Caco-2 (cell line): ENCODE data around the gene FBXO24. TPM values are rescaled to one million over a fixed set of nuclear protein-coding genes. Genes with fewer than 3 reads are reported as not detected.

Experiments
- BruUV-seq: library from RNA; stranded (reverse); fragments of 400-500 nt; replicated peaks from 2 replicates; lab custom pipeline; 2021; lab: Mats Ljungman, UMichigan
- CTCF ChIA-PET: fragments of 300-600 bp; sonication (Branson Sonifier 250); formaldehyde crosslinking; loops from one replicate; lab custom pipeline; 2022; ENCODE audit warnings: antibody characterized with exemption; lab: Charles Lee
- POLR2A ChIA-PET: fragments of 300-600 bp; sonication (Branson Sonifier 250); formaldehyde crosslinking; loops from one replicate; lab custom pipeline; 2022; ENCODE audit warnings: antibody characterized with exemption; lab: Charles Lee
- DNase-seq, 2 experiments: peaks; one replicate each; pipeline versions ENCODE4 v3.0.0 to v3.0.0-alpha.2; 2020 to 2022
- H3K27me3 ChIP-seq: replicated peaks from 2 replicates; pipeline ENCODE4 v1.6.0; 2011; ENCODE audit warnings: low read length; ENCODE audit not compliant: control insufficient read depth, insufficient read depth
- H3K36me3 ChIP-seq: 2 replicates; pipeline ENCODE4 v1.5.1; 2011; ENCODE audit warnings: low read length; ENCODE audit not compliant: control insufficient read depth, insufficient read depth
- H3K4me1 ChIP-seq: fragments of 250-450 bp; sonication (Bioruptor Pico); 2 replicates; pipeline ENCODE4 v1.5.1; 2020; ENCODE audit warnings: mild to moderate bottlenecking
- H3K4me3 ChIP-seq: 2 replicates; pipeline ENCODE4 v1.5.1; 2011; ENCODE audit warnings: low read depth, mild to moderate bottlenecking, control low read depth, low read length
- H3K9me3 ChIP-seq: fragments of 250-450 bp; sonication (Bioruptor Pico); 2 replicates; pipeline ENCODE4 v1.5.1; 2020; ENCODE audit warnings: mild to moderate bottlenecking, moderate library complexity
- H3K27ac Mint-ChIP-seq: one replicate; pipeline ENCODE4 v1.8.0; 2022; ENCODE audit warnings: mixed read lengths; ENCODE audit not compliant: unreplicated experiment
- H3K27me3 Mint-ChIP-seq: one replicate; pipeline ENCODE4 v1.8.0; 2022; ENCODE audit warnings: mixed read lengths; ENCODE audit not compliant: insufficient read depth, unreplicated experiment
- H3K36me3 Mint-ChIP-seq: one replicate; pipeline ENCODE4 v1.8.0; 2022; ENCODE audit warnings: mild to moderate bottlenecking, mixed read lengths; ENCODE audit not compliant: insufficient read depth, unreplicated experiment
- H3K4me1 Mint-ChIP-seq: one replicate; pipeline ENCODE4 v1.8.0; 2022; ENCODE audit warnings: low read depth, mixed read lengths; ENCODE audit not compliant: unreplicated experiment
- H3K4me3 Mint-ChIP-seq: one replicate; pipeline ENCODE4 v1.8.0; 2022; ENCODE audit warnings: mild to moderate bottlenecking, moderate library complexity, mixed read lengths; ENCODE audit not compliant: unreplicated experiment
- H3K9me3 Mint-ChIP-seq: one replicate; pipeline ENCODE4 v1.8.0; 2022; ENCODE audit warnings: mixed read lengths; ENCODE audit not compliant: unreplicated experiment
- CTCF ChIP-seq, 2 experiments: fragments of 200-600 bp in 1 of 2; IDR thresholded peaks; 1 replicate in 1 of 2; 2 replicates in 1 of 2; pipeline versions ENCODE4 v1.5.1 to v1.8.0; 2011 to 2022; ENCODE audit warnings: antibody characterized with exemption in 1 of 2, control low read depth in 1 of 2, inconsistent platforms in 1 of 2, low read depth in 1 of 2, low read length in 1 of 2, mild to moderate bottlenecking in 1 of 2, moderate library complexity in 1 of 2; ENCODE audit not compliant: insufficient read depth in 1 of 2, severe bottlenecking in 1 of 2, unreplicated experiment in 1 of 2
- intact Hi-C: fragments of 100-400 bp; cut with micrococcal nuclease; formaldehyde crosslinking; loops from one replicate; pipeline ENCODE4 v1.10.0; 2022; ENCODE audit not compliant: unreplicated experiment
- total RNA-seq: library from RNA; stranded (reverse); gene quantifications from 2 replicates; pipeline ENCODE4 v1.2.3, GENCODE V29; 2022

Gene FBXO24
- total RNA-seq, 1 experiment from 2014 or later, result 1.5 TPM

- Histone ChIP-seq H3K9me3 (no peaks in the 10 kb centered on the region), H3K27me3 (no peaks in the 10 kb centered on the region), H3K4me3 (no peak overlapping the region), H3K36me3 (no peaks in the 10 kb centered on the region), H3K4me1 (peaks cover 6% of the 10 kb centered on the region)
- H3K9me3 Mint-ChIP-seq, result no peaks in the 10 kb centered on the region
- peaks cover 7% of the 10 kb centered on the region for H3K4me1 Mint-ChIP-seq
- no peak overlapping the region for H3K4me3 Mint-ChIP-seq
- TF ChIP-seq CTCF (IDR thresholded peaks at IDR 0.05; ENCODE audit: insufficient read depth in 1 of 2, low read depth in 1 of 2, low read length in 1 of 2, severe bottlenecking in 1 of 2, unreplicated experiment in 1 of 2), result no peak
- H3K36me3 Mint-ChIP-seq, result no peaks in the 10 kb centered on the region
- DNase-seq, result peak; percentile 71 to 73
- H3K27me3 Mint-ChIP-seq, result no peaks in the 10 kb centered on the region
- no peak overlapping the region for H3K27ac Mint-ChIP-seq
- ChIA-PET POLR2A (interaction anchor here (0.5 to 0.7 kb wide), 3 partner anchors 37 to 220 kb away, joined by 3 to 4 read pairs (median 4); partner anchors contain the start of genes MOSPD3 and POP7), CTCF (interaction anchor here (0.6 to 2.2 kb wide), 4 partner anchors 16 to 450 kb away, joined by 3 to 14 read pairs (median 9); partner anchors contain the start of gene POP7)
- BruUV-seq, result no TSS peak
- intact Hi-C loops, result loop anchor here (1.0 kb wide), 1 partner anchor 37 kb away; no protein-coding TSS in a partner anchor
These were observed 63.9 kb downstream of the FBXO24 start for GRCh38 chr7:100649826-100650565.

Other genes starting within 250 kb of the FBXO24 start
- gene PILRB, start 228.2 kb upstream of the FBXO24 start, total RNA-seq, result 53.4 and 58.9 TPM in 2 replicates
- gene PILRA, start 212.8 kb upstream of the FBXO24 start, total RNA-seq, result 0.68 TPM in 1 of 2 replicates, not detected in the other
- 3.4 and 4.4 TPM in 2 replicates for gene ZCWPW1, start 157.6 kb upstream of the FBXO24 start, total RNA-seq
- gene MEPCE, start 156.5 kb upstream of the FBXO24 start, total RNA-seq, result 41.0 and 43.3 TPM in 2 replicates
- 38.3 and 39.5 TPM in 2 replicates for gene PPP1R35, start 149.8 kb upstream of the FBXO24 start, total RNA-seq
- gene SPACDR, start 122.1 kb upstream of the FBXO24 start, total RNA-seq, result 0.41 and 0.84 TPM in 2 replicates
- 27.2 and 32.0 TPM in 2 replicates for gene TSC22D4, start 107.1 kb upstream of the FBXO24 start, total RNA-seq
- gene NYAP1, start 102.4 kb upstream of the FBXO24 start, total RNA-seq, result 1.3 and 1.7 TPM in 2 replicates
- 58.5 and 60.7 TPM in 2 replicates for gene AGFG2, start 47.1 kb upstream of the FBXO24 start, total RNA-seq
- 1.9 and 2.0 TPM in 2 replicates for gene SAP25, start 12.4 kb upstream of the FBXO24 start, total RNA-seq
- 69.5 and 71.4 TPM in 2 replicates for gene LRCH4, start 199 bp upstream of the FBXO24 start, total RNA-seq
- gene PCOLCE, start 16.0 kb downstream of the FBXO24 start, total RNA-seq, result 10.4 and 12.9 TPM in 2 replicates
- 24.6 and 24.7 TPM in 2 replicates for gene MOSPD3, start 26.2 kb downstream of the FBXO24 start, total RNA-seq
- 8.1 and 9.7 TPM in 2 replicates for gene TFR2, start 55.2 kb downstream of the FBXO24 start, total RNA-seq
- gene ACTL6B, start 70.1 kb downstream of the FBXO24 start, total RNA-seq, result not detected in 2 replicates
- gene GNB2, start 87.4 kb downstream of the FBXO24 start, total RNA-seq, result 200 and 216 TPM in 2 replicates
- gene GIGYF1, start 107.9 kb downstream of the FBXO24 start, total RNA-seq, result 53.1 and 54.9 TPM in 2 replicates
- gene POP7, start 119.8 kb downstream of the FBXO24 start, total RNA-seq, result 65.7 and 66.9 TPM in 2 replicates
- 0.72 and 1.1 TPM in 2 replicates for gene EPO, start 134.1 kb downstream of the FBXO24 start, total RNA-seq
- not detected in 2 replicates for gene ZAN, start 147.3 kb downstream of the FBXO24 start, total RNA-seq
- gene EPHB4, start 241.2 kb downstream of the FBXO24 start, total RNA-seq, result 112 and 117 TPM in 2 replicates